Breast epithelium (tissue), 4 donors: ENCODE data around the gene DENND1C. TPM values are rescaled to one million over a fixed set of nuclear protein-coding genes. Genes with fewer than 3 reads are reported as not detected.

Source experiments
- DNase-seq, 2 donors: peaks; one replicate each; pipeline ENCODE4 v3.0.0-alpha.2; 2019; ENCODE audit warnings: low spot score in 2 of 2
- H3K27ac ChIP-seq, 2 donors: fragments of 200-600 bp; sonication (generic) in 1 of 2; one replicate each; pipeline ENCODE4 v1.5.1; 2016 to 2019; ENCODE audit warnings: mild to moderate bottlenecking in 1 of 2
- H3K27me3 ChIP-seq, 2 donors: fragments of 200-600 bp; sonication (generic) in 1 of 2; one replicate each; pipeline versions ENCODE4 v1.5.1 to v1.6.0; 2017 to 2019; ENCODE audit warnings: control low read depth in 1 of 2, mild to moderate bottlenecking in 1 of 2
- H3K36me3 ChIP-seq: fragments of 200-600 bp; one replicate; pipeline ENCODE4 v1.5.1; 2019
- H3K4me1 ChIP-seq, 2 donors: fragments of 200-600 bp; sonication (generic); one replicate each; pipeline ENCODE4 v1.5.1; 2016 to 2019; ENCODE audit warnings: control low read depth in 1 of 2
- H3K4me3 ChIP-seq, 3 donors: fragments of 200-600 bp; sonication (generic); 1 replicate in 2 of 3; 2 replicates in 1 of 3; pipeline ENCODE4 v1.5.1; 2016 to 2019; ENCODE audit warnings: mild to moderate bottlenecking in 3 of 3, moderate library complexity in 2 of 3
- H3K9me3 ChIP-seq, 2 donors: fragments of 200-600 bp; sonication (generic) in 1 of 2; one replicate each; pipeline ENCODE4 v1.5.1; 2016 to 2019; ENCODE audit warnings: control low read depth in 1 of 2
- CTCF ChIP-seq, 3 donors: fragments of 450-650 bp; IDR thresholded peaks; one replicate each; pipeline ENCODE4 v1.5.1; 2016 to 2017; ENCODE audit warnings: antibody characterized with exemption in 3 of 3, mild to moderate bottlenecking in 3 of 3, moderate library complexity in 3 of 3
- POLR2A ChIP-seq: fragments of 450-650 bp; IDR thresholded peaks from one replicate; pipeline ENCODE4 v1.6.1; 2016; ENCODE audit warnings: antibody characterized with exemption, mild to moderate bottlenecking, moderate library complexity
- POLR2AphosphoS5 ChIP-seq, 3 donors: sonication (generic); formaldehyde crosslinking; IDR thresholded peaks; one replicate each; pipeline ENCODE4 v1.6.1; 2017; ENCODE audit warnings: antibody characterized with exemption in 3 of 3
- intact Hi-C: fragments of 100-400 bp; cut with DNase I; formaldehyde crosslinking; loops from one replicate; pipeline ENCODE4 v1.15.1; 2023; ENCODE audit warnings: low total_unique reads
- total RNA-seq, 3 donors: library from RNA; depleted of rRNA; stranded (reverse); fragments of >200 nt; gene quantifications; one replicate each; pipeline ENCODE4 v1.1.0, GENCODE V29; 2016

The DENND1C gene
- total RNA-seq, 3 donors from 2014 or later, result 1.3 to 3.2 (median 2.5) TPM

GRCh38 chr19:6455924-6456323 is 25.7 kb downstream of the DENND1C start:
- peaks cover 12% of the 10 kb centered on the region for H3K36me3 ChIP-seq
- TF ChIP-seq CTCF (IDR thresholded peaks at IDR 0.05) (no peak), POLR2A (no peak), POLR2AphosphoS5 (IDR thresholded peaks at IDR 0.05) (no peak)
- intact Hi-C loops, result loop anchor here (1.0 kb wide), 1 partner anchor 32 kb away; the partner anchor contains the start of gene KHSRP

GRCh38 chr19:6453951-6454565 is 27.5 kb downstream of the DENND1C start:
- intact Hi-C loops, result no loop called here
- H3K36me3 ChIP-seq, result peaks cover 12% of the 10 kb centered on the region
- no peak for TF ChIP-seq POLR2AphosphoS5 (IDR thresholded peaks at IDR 0.05)
- TF ChIP-seq POLR2A, result no peak
- TF ChIP-seq CTCF (IDR thresholded peaks at IDR 0.05), result no peak
- H3K4me1 ChIP-seq, result peaks cover 0 to 4% of the 10 kb centered on the region in 2 donors
- no peak overlapping the region for H3K4me3 ChIP-seq
- H3K27ac ChIP-seq, result no peak overlapping the region
- H3K27me3 ChIP-seq, result no peaks in the 10 kb centered on the region
- peaks cover 10 to 12% of the 10 kb centered on the region in 2 donors for H3K9me3 ChIP-seq
- no peak for DNase-seq

More at GRCh38 chr19:6455924-6456323, 25.7 kb downstream of the DENND1C start:
- DNase-seq, result no peak
- Histone ChIP-seq H3K27ac (no peak overlapping the region), H3K9me3 (peaks cover 10 to 12% of the 10 kb centered on the region in 2 donors), H3K4me1 (peaks cover 0 to 4% of the 10 kb centered on the region in 2 donors), H3K4me3 (no peak overlapping the region), H3K27me3 (no peaks in the 10 kb centered on the region)

GRCh38 chr19:6452899-6453298 is 28.7 kb downstream of the DENND1C start:
- intact Hi-C loops, result no loop called here

DNA sequence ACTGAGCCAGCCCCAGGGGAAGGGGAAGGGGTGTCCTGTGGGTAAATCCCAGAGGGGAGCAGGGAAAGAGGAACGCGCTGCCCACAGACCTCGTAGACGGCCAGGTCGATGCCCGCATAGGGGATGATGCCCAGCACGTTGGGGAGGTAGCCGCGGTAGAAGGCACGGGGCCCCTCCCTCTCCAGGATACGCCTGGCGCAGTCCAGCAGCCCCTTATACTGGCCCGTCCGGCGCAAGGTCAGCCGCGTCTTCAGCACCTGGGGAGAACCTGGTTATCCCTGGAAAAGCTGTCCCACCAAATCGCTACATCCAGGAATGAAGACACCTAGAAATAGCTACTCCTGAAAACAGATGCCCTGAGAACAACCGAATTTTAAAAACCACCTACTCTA is 29.4 kb downstream of the DENND1C start:
- DNase-seq, result no peak
- Histone ChIP-seq H3K9me3 (peaks cover 10 to 12% of the 10 kb centered on the region in 2 donors), H3K27ac (no peak overlapping the region), H3K4me3 (no peak overlapping the region), H3K4me1 (no peaks in the 10 kb centered on the region), H3K36me3 (peaks cover 12% of the 10 kb centered on the region), H3K27me3 (no peaks in the 10 kb centered on the region)
- intact Hi-C loops, result no loop called here
- TF ChIP-seq CTCF (IDR thresholded peaks at IDR 0.05), result no peak
- TF ChIP-seq POLR2A, result no peak
- no peak for TF ChIP-seq POLR2AphosphoS5 (IDR thresholded peaks at IDR 0.05)

More at GRCh38 chr19:6452899-6453298, 28.7 kb downstream of the DENND1C start:
- Histone ChIP-seq H3K27ac (no peak overlapping the region), H3K4me3 (no peak overlapping the region), H3K36me3 (peaks cover 12% of the 10 kb centered on the region), H3K27me3 (no peaks in the 10 kb centered on the region), H3K9me3 (peaks cover 10 to 12% of the 10 kb centered on the region in 2 donors), H3K4me1 (no peaks in the 10 kb centered on the region)
- TF ChIP-seq POLR2A (no peak), POLR2AphosphoS5 (IDR thresholded peaks at IDR 0.05) (no peak), CTCF (IDR thresholded peaks at IDR 0.05) (no peak)
- no peak for DNase-seq

- peaks cover 12% of the 10 kb centered on the region for H3K36me3 ChIP-seq
- no peaks in the 10 kb centered on the region for H3K27me3 ChIP-seq
- no peaks in the 10 kb centered on the region for H3K4me1 ChIP-seq
- TF ChIP-seq POLR2A (no peak), CTCF (IDR thresholded peaks at IDR 0.05) (no peak), POLR2AphosphoS5 (IDR thresholded peaks at IDR 0.05) (no peak)
- no peak overlapping the region for H3K27ac ChIP-seq
- no peak for DNase-seq
- H3K4me3 ChIP-seq, result no peak overlapping the region
- H3K9me3 ChIP-seq, result peaks cover 10 to 12% of the 10 kb centered on the region in 2 donors
- intact Hi-C loops, result no loop called here
Observed at GRCh38 chr19:6451583-6452222, 29.9 kb downstream of the DENND1C start.
